Effector CD4-positive, alpha-beta T cell (primary cell): ENCODE data around the gene TRMT112.

ENCODE experiments used
- DNase-seq: peaks from one replicate; pipeline ENCODE4 v3.0.0-alpha.2; 2020

Gene TRMT112

DNA sequence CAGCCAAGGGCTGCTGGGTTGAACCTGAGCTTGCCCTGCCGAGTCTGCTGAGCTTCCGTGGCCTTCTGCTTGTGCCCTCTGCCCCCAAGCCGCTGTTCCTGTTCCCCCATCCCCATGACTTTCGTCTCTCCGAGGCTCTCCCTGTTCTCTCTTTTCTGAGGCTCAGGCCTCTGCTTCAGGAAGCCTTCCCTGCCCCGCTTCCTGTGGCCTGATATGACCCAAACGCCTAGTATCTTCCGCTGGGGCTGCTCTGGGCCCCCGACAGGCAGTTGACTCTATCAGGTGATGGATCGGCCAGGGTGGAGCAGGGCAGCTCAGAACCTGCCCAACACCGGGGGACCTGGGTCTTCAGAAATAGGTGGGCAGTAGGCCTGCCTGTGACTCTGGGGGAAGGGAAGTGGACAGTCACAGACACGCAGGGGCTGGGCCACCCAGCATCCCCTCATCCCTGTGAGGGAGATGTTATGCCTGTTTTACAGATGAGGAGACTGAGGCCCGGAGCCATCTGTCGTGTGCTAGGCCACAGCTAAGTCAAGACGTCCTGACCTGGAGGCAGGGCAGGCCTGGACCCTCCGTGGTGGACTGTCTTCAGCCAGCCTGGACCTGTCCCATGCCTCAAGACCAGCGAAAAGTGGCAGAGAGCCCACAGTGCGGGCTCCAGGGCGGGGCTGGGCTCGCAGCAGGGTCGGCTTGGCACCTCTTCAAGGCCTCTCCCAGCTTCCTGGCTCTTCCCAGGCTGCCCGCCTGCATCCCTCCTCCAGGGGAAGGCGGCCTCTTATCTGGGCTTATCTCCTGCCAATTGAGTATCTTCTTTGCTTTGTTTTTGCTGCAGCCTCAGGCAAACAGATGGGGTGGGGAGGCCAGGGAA is 49.1 kb downstream of the TRMT112 start:
- DNase-seq: no peak

DNA sequence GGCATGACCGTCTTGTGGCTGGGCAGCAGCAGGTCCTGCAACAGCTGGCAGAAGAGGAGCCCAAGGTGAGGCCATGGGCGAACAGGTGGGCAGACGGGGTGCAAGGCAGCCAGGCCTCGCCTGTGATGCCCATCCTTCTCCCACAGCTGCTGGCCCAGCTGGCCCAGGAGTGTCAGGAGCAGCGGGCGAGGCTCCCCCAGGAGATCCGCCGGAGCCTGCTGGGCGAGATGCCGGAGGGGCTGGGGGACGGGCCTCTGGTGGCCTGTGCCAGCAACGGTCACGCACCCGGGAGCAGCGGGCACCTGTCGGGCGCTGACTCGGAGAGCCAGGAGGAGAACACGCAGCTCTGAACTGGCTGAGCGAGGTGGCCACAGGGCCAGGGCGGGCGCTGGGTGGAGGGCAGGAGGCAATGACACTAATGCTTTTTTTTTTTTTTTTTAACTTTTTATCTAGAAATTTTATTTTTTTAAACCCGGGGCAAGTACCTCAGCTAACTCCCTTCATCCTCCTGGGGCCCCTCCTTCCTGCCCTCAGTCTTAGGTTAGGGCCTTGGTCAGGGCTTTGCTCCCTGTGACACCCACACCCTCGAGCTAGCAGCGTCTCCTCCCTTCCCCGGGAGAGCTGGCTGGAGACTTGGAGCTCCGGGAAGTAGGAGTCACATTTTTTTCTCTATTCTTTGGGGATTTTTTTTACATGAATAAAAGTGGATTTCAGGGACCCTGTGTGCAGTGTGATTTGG is 50.0 kb downstream of the TRMT112 start:
- DNase-seq: no peak
